Measurements from ENCODE around the gene BCR.

BCR gene

DNA sequence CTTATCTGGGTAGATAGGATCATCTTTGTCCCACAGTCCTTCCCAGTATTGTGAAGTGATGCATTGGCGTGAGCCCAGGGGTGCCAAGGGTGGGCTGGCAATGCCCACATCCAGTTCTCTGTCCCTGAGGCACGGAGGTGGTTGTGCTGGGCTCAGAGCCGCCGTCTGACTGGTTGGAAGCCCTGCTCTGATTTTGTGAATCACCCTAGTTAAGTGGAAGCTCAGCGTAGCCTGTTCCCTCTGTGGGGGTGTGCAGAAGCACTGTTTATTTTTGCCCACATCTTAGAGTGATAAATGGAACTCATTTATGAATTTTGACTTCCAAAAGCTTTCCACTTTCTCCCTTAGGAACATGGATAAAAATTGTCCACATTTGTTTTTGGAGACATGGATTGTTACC is 13.6 kb downstream of the BCR start:
- peaks cover 99% of the 10 kb centered on the region for H3K79me2 ChIP-seq (ENCODE audit: control insufficient read depth, low read length)

GRCh38 chr22:23196165-23196564 is 15.9 kb downstream of the BCR start:
- Histone ChIP-seq H3K27me3 (ENCODE audit: control insufficient read depth, low read length) (no peaks in the 10 kb centered on the region), H3K9me3 (ENCODE audit: control insufficient read depth, insufficient read depth, low read length) (no peaks in the 10 kb centered on the region), H3K27ac (ENCODE audit: low read depth, low read length) (no peak overlapping the region), H3K4me1 (ENCODE audit: control insufficient read depth, low read length) (peaks cover 33% of the 10 kb centered on the region), H3K4me3 (ENCODE audit: low read length) (no peak overlapping the region), H3K9me2 (replicated peaks; ENCODE audit: control insufficient read depth, low read length) (no peaks in the 10 kb centered on the region), H3K4me2 (ENCODE audit: low read length) (no peak overlapping the region), H3K79me2 (ENCODE audit: control insufficient read depth, low read length) (peaks cover 99% of the 10 kb centered on the region), H3F3A (ENCODE audit: control insufficient read depth, insufficient read depth) (peaks cover 4% of the 10 kb centered on the region; the same call in 1 of the 2 replicates), H3K36me3 (ENCODE audit: control insufficient read depth, low read length) (peaks cover 42% of the 10 kb centered on the region), H4K20me1 (ENCODE audit: control insufficient read depth, insufficient read depth, low read depth, low read length) (peaks cover 7% of the 10 kb centered on the region; the same call in 1 of the 2 replicates)
- TF ChIP-seq EZH2phosphoT487 (IDR thresholded peaks at IDR 0.05; ENCODE audit: borderline replicate concordance, low read length), result no peak
- TF ChIP-seq, protein P1, sequence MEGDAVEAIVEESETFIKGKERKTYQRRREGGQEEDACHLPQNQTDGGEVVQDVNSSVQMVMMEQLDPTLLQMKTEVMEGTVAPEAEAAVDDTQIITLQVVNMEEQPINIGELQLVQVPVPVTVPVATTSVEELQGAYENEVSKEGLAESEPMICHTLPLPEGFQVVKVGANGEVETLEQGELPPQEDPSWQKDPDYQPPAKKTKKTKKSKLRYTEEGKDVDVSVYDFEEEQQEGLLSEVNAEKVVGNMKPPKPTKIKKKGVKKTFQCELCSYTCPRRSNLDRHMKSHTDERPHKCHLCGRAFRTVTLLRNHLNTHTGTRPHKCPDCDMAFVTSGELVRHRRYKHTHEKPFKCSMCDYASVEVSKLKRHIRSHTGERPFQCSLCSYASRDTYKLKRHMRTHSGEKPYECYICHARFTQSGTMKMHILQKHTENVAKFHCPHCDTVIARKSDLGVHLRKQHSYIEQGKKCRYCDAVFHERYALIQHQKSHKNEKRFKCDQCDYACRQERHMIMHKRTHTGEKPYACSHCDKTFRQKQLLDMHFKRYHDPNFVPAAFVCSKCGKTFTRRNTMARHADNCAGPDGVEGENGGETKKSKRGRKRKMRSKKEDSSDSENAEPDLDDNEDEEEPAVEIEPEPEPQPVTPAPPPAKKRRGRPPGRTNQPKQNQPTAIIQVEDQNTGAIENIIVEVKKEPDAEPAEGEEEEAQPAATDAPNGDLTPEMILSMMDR (IDR thresholded peaks at IDR 0.05; ENCODE audit: low read depth, low read length, poor library complexity, severe bottlenecking), result no peak

More for the DNA sequence above, 13.6 kb downstream of the BCR start:
- TF ChIP-seq, protein P1 (IDR thresholded peaks at IDR 0.05; ENCODE audit: low read depth, low read length, poor library complexity, severe bottlenecking), result no peak
- no peak for TF ChIP-seq EZH2phosphoT487 (IDR thresholded peaks at IDR 0.05; ENCODE audit: borderline replicate concordance, low read length)
- H3K27ac ChIP-seq (ENCODE audit: low read depth, low read length), result no peak overlapping the region
- no peak overlapping the region for H3K4me2 ChIP-seq (ENCODE audit: low read length)
- H3K9me2 ChIP-seq (replicated peaks; ENCODE audit: control insufficient read depth, low read length), result no peaks in the 10 kb centered on the region
- no peaks in the 10 kb centered on the region for H3K27me3 ChIP-seq (ENCODE audit: control insufficient read depth, low read length)
- no peak overlapping the region for H3K4me3 ChIP-seq (ENCODE audit: low read length)
- H4K20me1 ChIP-seq (ENCODE audit: control insufficient read depth, insufficient read depth, low read depth, low read length), result peaks cover 12% of the 10 kb centered on the region; the same call in 1 of the 2 replicates
- peaks cover 10% of the 10 kb centered on the region for H3K4me1 ChIP-seq (ENCODE audit: control insufficient read depth, low read length)
- H3K9me3 ChIP-seq (ENCODE audit: control insufficient read depth, insufficient read depth, low read length), result no peaks in the 10 kb centered on the region
- H3K36me3 ChIP-seq (ENCODE audit: control insufficient read depth, low read length), result peaks cover 49% of the 10 kb centered on the region
- H3F3A ChIP-seq (ENCODE audit: control insufficient read depth, insufficient read depth), result no peaks in the 10 kb centered on the region

DNA sequence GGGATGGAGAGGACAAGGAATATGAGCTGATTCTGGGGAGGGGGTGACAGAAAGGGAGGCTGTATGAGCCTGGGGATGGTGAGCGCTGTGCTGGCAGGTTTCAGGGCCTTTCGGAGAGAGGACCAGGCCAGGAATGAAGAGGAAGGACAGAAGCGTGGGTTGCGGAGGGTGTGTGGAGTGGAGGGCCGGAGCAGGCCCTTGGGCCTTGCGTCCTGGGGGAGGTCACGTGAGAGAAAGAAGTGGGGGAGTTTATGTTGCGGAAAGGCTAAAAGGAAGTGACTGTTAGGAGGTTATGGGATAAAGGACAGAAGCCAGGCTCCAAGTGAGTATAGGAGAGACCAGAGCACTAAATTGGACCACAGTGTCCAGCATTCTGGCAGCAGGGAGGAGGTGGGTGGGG is 17.5 kb downstream of the BCR start:
- H4K20me1 ChIP-seq (ENCODE audit: control insufficient read depth, insufficient read depth, low read depth, low read length), result peaks cover 2% of the 10 kb centered on the region; the same call in 1 of the 2 replicates
- no peak overlapping the region for H3K4me3 ChIP-seq (ENCODE audit: low read length)
- peaks cover 99% of the 10 kb centered on the region for H3K79me2 ChIP-seq (ENCODE audit: control insufficient read depth, low read length)
- H3K27me3 ChIP-seq (ENCODE audit: control insufficient read depth, low read length), result no peaks in the 10 kb centered on the region
- H3K9me2 ChIP-seq (replicated peaks; ENCODE audit: control insufficient read depth, low read length), result no peaks in the 10 kb centered on the region
- peaks cover 30% of the 10 kb centered on the region for H3K36me3 ChIP-seq (ENCODE audit: control insufficient read depth, low read length)
- H3K9me3 ChIP-seq (ENCODE audit: control insufficient read depth, insufficient read depth, low read length), result no peaks in the 10 kb centered on the region
- peaks cover 49% of the 10 kb centered on the region for H3K4me1 ChIP-seq (ENCODE audit: control insufficient read depth, low read length)
- no peak overlapping the region for H3K27ac ChIP-seq (ENCODE audit: low read depth, low read length)
- TF ChIP-seq, protein P1 (IDR thresholded peaks at IDR 0.05; ENCODE audit: low read depth, low read length, poor library complexity, severe bottlenecking), result no peak
- no peak for TF ChIP-seq EZH2phosphoT487 (IDR thresholded peaks at IDR 0.05; ENCODE audit: borderline replicate concordance, low read length)
- H3K4me2 ChIP-seq (ENCODE audit: low read length), result no peak overlapping the region
- peaks cover 15% of the 10 kb centered on the region for H3F3A ChIP-seq (ENCODE audit: control insufficient read depth, insufficient read depth)

Measured in DOHH2 (cell line).